Measurements from ENCODE around the gene NDUFV3. TPM values are rescaled to one million over a fixed set of nuclear protein-coding genes. Genes with fewer than 3 reads are reported as not detected.
"Not testable (repeated sequence)": the region's sequence is repeated elsewhere in the genome, so short reads cannot be mapped to it uniquely, and the experiment has no call there.

Gene NDUFV3
- total RNA-seq, 4 donors from 2014 or later = 96.4 to 109 (median 97.7) TPM

DNA sequence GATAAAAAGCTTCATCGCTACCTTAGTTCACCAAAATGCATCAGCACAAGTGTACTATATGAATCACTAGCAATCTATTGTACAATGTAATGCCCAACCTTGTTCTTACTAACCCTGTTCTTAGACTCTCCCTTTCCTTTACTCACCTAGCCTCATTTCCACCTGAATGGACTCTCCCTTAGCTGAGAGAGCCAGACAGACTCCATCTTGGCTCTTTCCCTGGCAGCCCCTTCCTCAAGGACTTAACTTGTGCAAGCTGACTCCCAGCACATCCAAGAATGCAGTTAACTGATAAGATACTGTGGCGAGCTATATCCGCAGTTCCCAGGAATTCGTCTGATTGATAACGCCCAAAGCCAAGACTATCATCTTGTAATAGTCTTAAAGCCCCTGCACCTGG is 43.3 kb downstream of the NDUFV3 start:
- peaks cover 11 to 14% of the 10 kb centered on the region in 2 donors for H3K4me1 ChIP-seq
- DNase-seq; H3K27me3 ChIP-seq; H3K27ac ChIP-seq; H3K4me3 ChIP-seq; H3K9me3 ChIP-seq; H3K36me3 ChIP-seq; intact Hi-C loops (cut with DNase I; ENCODE audit: low total_unique reads); ATAC-seq; in situ Hi-C loops (cut with MboI; ENCODE audit: low sequenced_read_pairs in 4 of 4): not testable (repeated sequence)

DNA sequence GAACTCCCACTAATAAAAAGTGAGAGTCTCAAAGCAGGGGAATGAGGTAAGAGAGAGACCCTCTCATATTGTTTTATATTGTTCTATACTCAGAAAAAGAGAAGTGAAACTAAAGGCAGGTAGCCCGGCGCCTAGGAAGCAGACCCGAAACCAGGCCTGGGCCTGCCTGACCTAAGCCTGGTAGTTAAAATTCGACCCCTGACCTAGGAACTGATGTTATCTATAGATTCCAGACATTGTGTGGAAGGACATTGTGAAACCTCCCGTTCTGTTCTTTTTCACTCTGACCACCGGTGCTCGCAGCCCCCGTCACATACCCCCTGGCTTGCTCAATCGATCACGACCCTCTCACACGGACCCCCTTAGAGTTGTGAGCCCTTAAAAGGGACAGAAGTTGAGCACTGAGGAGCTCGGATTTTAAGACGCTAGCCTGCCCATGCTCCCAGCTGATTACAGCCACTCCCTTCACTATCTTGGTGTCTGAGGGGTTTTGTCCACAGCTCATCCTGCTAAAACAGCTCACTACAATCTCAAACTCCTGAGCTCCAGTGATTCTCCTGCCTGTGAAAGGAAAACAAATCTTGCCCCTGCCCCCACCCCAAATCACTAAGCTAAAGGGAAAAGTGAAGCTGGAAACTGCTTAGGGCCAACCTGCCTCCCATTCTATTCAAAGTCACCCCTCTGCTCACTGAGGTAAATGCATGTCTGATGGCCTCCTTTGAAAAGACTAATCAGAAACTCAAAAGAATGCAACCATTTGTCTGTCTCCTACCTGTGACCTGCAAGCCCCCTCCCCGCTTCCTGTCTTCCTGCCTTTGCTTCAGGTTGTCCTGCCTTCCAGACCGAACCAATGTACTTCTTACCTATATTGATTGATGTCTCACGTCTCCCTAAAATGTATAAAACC is 44.2 kb downstream of the NDUFV3 start:
- intact Hi-C loops (cut with DNase I; ENCODE audit: low total_unique reads); DNase-seq; H3K9me3 ChIP-seq; ATAC-seq; H3K27ac ChIP-seq; H3K27me3 ChIP-seq; H3K4me3 ChIP-seq; H3K36me3 ChIP-seq; in situ Hi-C loops (cut with MboI; ENCODE audit: low sequenced_read_pairs in 4 of 4): not testable (repeated sequence)
- H3K4me1 ChIP-seq = peaks cover 11 to 14% of the 10 kb centered on the region in 2 donors

- Histone ChIP-seq H3K36me3 (no peaks in the 10 kb centered on the region), H3K27me3 (no peaks in the 10 kb centered on the region)
- intact Hi-C loops (cut with DNase I; ENCODE audit: low total_unique reads) = no loop called here
Observed at GRCh38 chr21:42937960-42938605, 45.0 kb downstream of the NDUFV3 start.

GRCh38 chr21:42938606-42938995 is 45.5 kb downstream of the NDUFV3 start:
- H3K9me3 ChIP-seq; DNase-seq; H3K27ac ChIP-seq; H3K36me3 ChIP-seq; in situ Hi-C loops (cut with MboI; ENCODE audit: low sequenced_read_pairs in 4 of 4); H3K27me3 ChIP-seq; intact Hi-C loops (cut with DNase I; ENCODE audit: low total_unique reads); H3K4me3 ChIP-seq; ATAC-seq: not testable (repeated sequence)
- peaks cover 11 to 14% of the 10 kb centered on the region in 2 donors for H3K4me1 ChIP-seq

More at GRCh38 chr21:42937960-42938605, 45.0 kb downstream of the NDUFV3 start:
- H3K27ac ChIP-seq = no peak overlapping the region
- in situ Hi-C loops (cut with MboI; ENCODE audit: low sequenced_read_pairs in 4 of 4) = no loop called here
- ATAC-seq = no peak
- H3K9me3 ChIP-seq = no peaks in the 10 kb centered on the region
- no peak overlapping the region for H3K4me3 ChIP-seq
- peaks cover 11 to 14% of the 10 kb centered on the region in 2 donors for H3K4me1 ChIP-seq
- DNase-seq = no peak
- TF ChIP-seq POLR2A (IDR thresholded peaks at IDR 0.05) (no peak), CTCF (IDR thresholded peaks at IDR 0.05 in 4 of 5, conservative IDR thresholded peaks at IDR 0.05 in 1 of 5) (no peak)

DNA sequence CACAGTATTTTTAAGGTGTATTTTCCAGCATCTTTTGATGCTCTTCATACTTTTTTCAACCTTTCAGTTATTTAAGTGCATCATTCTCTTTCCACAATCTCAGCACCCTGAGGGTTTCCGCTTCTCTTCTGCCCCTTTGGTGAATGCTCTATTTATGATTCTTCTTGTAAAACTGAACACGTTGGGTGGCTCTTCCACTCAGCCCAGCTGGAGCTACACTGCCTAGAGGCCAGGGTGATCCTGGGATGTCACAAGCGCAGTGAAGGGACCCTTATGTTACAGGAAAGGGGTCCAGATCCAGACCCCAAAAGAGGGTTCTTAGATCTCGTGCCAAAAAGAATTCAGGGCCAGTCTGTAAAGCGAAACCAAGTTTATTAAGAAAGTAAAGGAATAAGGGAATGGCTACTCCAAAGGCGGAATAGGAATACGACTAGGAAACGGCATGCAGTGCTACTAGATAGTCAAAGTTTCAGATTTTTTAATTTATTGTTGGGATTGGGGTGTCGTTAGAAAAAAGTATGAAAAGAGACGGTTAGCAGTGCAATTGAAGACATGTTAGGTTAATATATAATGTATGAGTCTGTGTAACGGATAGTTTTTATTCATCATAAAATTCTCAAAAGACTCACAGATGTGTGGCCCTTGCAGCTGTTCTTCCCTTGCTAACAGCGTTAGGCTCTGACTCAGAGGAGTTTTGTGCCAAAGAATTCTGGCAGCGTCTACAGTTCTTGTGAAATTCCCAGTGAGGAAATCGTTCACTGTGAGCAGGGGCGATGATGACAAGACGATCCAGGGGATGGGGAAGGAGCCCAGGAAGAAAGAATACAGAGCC is 46.7 kb downstream of the NDUFV3 start:
- DNase-seq (peak; percentile 78 to 90), ATAC-seq (peak; percentile 100)
- in situ Hi-C loops (cut with MboI; ENCODE audit: low sequenced_read_pairs in 4 of 4) (no loop called here), intact Hi-C loops (cut with DNase I; ENCODE audit: low total_unique reads) (loop anchor here (2.0 to 10.0 kb wide), 3 partner anchors 35 to 65 kb away; partner anchors contain the start of genes NDUFV3 and PKNOX1)
- Histone ChIP-seq H3K9me3 (no peaks in the 10 kb centered on the region), H3K27ac (peak overlapping the region; percentile 52 to 64 (median 56)), H3K27me3 (no peaks in the 10 kb centered on the region), H3K4me1 (peaks cover 11 to 14% of the 10 kb centered on the region in 2 donors), H3K4me3 (peak overlapping the region in 3 of 4 donors; percentile 1 to 22 (median 21)), H3K36me3 (no peaks in the 10 kb centered on the region)
- TF ChIP-seq CTCF (IDR thresholded peaks at IDR 0.05 in 4 of 5, conservative IDR thresholded peaks at IDR 0.05 in 1 of 5) = no peak
- no peak for TF ChIP-seq POLR2A (IDR thresholded peaks at IDR 0.05)
